Natural killer cell (primary cell): ENCODE results near the gene XRRA1. TPM values are rescaled to one million over a fixed set of nuclear protein-coding genes. Genes with fewer than 3 reads are reported as not detected.
"Not testable (repeated sequence)": the region's sequence is repeated elsewhere in the genome, so short reads cannot be mapped to it uniquely, and the experiment has no call there.

Experiments
- ATAC-seq, 3 donors: fragments of 150-1000 bp in 2 of 3; fragments of 200-7000 bp in 1 of 3; cut with Tn5 transposase; 1 replicate in 1 of 3; 2 replicates in 2 of 3; pipeline ENCODE4 v1.10.0; 2021; ENCODE audit warnings: mild to moderate bottlenecking in 2 of 3, moderate library complexity in 2 of 3
- DNase-seq, 2 donors: peaks; one replicate each; pipeline versions ENCODE4 v3.0.0 to v3.0.0-alpha.2; 2013 to 2021; ENCODE audit warnings: mixed read lengths in 1 of 2
- H3K27ac ChIP-seq: one replicate; pipeline ENCODE4 v1.5.1; 2013; ENCODE audit warnings: mild to moderate bottlenecking, low read length
- H3K27me3 ChIP-seq: one replicate; pipeline ENCODE4 v1.6.1; 2013; ENCODE audit warnings: low read length; ENCODE audit not compliant: control insufficient read depth, insufficient read depth
- H3K36me3 ChIP-seq: one replicate; pipeline ENCODE4 v1.6.1; 2013; ENCODE audit warnings: low read length; ENCODE audit not compliant: control insufficient read depth, insufficient read depth
- H3K4me1 ChIP-seq: one replicate; pipeline ENCODE4 v1.6.1; 2013; ENCODE audit warnings: low read length; ENCODE audit not compliant: control insufficient read depth, insufficient read depth
- H3K4me3 ChIP-seq: one replicate; pipeline ENCODE4 v1.5.1; 2013; ENCODE audit warnings: low read length
- H3K9me3 ChIP-seq: one replicate; pipeline ENCODE4 v1.6.1; 2013; ENCODE audit warnings: low read length; ENCODE audit not compliant: control insufficient read depth, insufficient read depth
- H3K27ac Mint-ChIP-seq, 2 donors: one replicate each; pipeline ENCODE4 v1.8.0; 2022; ENCODE audit warnings: mild to moderate bottlenecking in 2 of 2, mixed read lengths in 2 of 2, moderate library complexity in 1 of 2
- H3K27me3 Mint-ChIP-seq, 2 donors: one replicate each; pipeline ENCODE4 v1.8.0; 2022; ENCODE audit warnings: low read depth in 2 of 2, mixed read lengths in 2 of 2
- H3K36me3 Mint-ChIP-seq: one replicate; pipeline ENCODE4 v1.8.0; 2022; ENCODE audit warnings: mixed read lengths
- H3K4me1 Mint-ChIP-seq, 2 donors: one replicate each; pipeline ENCODE4 v1.8.0; 2022; ENCODE audit warnings: mixed read lengths in 2 of 2
- H3K4me3 Mint-ChIP-seq: one replicate; pipeline ENCODE4 v1.8.0; 2022; ENCODE audit warnings: mild to moderate bottlenecking, moderate library complexity, mixed read lengths
- H3K9me3 Mint-ChIP-seq, 2 donors: one replicate each; pipeline ENCODE4 v1.8.0; 2022; ENCODE audit warnings: mixed read lengths in 2 of 2
- WGBS: methylation state at CpG from one replicate; pipeline ENCODE4 v1.1.7; 2013; ENCODE audit warnings: missing lambda C conversion rate; ENCODE audit not compliant: insufficient coverage; 5-methylcytosine and 5-hydroxymethylcytosine counted together
- intact Hi-C: fragments of 100-400 bp; cut with micrococcal nuclease; formaldehyde crosslinking; loops from one replicate; pipeline ENCODE4 v1.14.2; 2022
- total RNA-seq, 4 donors: library from RNA; stranded (reverse); fragments of 120-200 nt in 1 of 4; gene quantifications; one replicate each; pipeline versions ENCODE4 v1.2.3 to v1.2.4, GENCODE V29; 2013 to 2022
- TF ChIP-seq, protein P1 (sequence below): fragments of 200-600 bp; IDR thresholded peaks from one replicate; pipeline ENCODE4 v1.8.0; 2022; ENCODE audit warnings: antibody characterized with exemption

Gene XRRA1
- total RNA-seq, 3 donors from 2014 or later (not counting 1 experiment from before 2014, with no cell fraction given) = 12.7 to 14.3 (median 14.3) TPM

DNA sequence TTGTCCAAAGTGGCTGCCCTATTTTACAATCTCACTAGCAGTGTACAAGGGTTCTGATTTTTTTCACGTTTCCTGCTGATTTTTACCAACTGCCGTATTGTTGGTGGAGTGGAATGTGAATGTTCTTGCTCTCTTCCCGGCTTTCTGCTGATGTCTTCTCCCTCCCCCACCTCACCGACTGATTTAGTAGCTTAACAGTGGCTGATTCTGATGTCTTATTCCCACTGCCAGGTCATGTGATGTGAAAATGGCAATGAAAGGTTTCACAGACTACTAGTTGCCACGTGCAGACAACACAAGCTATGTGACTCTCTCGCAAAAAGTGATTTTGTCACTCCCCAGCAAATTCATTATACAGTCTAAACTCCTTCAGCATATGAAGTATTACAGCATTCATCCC, 22.5 kb upstream of the XRRA1 start:
- Mint-ChIP-seq H3K27me3 (no peaks in the 10 kb centered on the region), H3K4me3 (no peak overlapping the region), H3K27ac (peak overlapping the region in 1 of 2 donors; percentile 14), H3K4me1 (peaks cover 18 to 30% of the 10 kb centered on the region in 2 donors), H3K36me3 (peaks cover 7% of the 10 kb centered on the region), H3K9me3 (no peaks in the 10 kb centered on the region)
- Histone ChIP-seq H3K27me3 (no peaks in the 10 kb centered on the region), H3K36me3 (peaks cover 65% of the 10 kb centered on the region), H3K9me3 (no peaks in the 10 kb centered on the region), H3K4me3 (no peak overlapping the region), H3K27ac (no peak overlapping the region), H3K4me1 (no peaks in the 10 kb centered on the region)
- no peak for DNase-seq
- intact Hi-C loops = no loop called here
- TF ChIP-seq, protein P1, sequence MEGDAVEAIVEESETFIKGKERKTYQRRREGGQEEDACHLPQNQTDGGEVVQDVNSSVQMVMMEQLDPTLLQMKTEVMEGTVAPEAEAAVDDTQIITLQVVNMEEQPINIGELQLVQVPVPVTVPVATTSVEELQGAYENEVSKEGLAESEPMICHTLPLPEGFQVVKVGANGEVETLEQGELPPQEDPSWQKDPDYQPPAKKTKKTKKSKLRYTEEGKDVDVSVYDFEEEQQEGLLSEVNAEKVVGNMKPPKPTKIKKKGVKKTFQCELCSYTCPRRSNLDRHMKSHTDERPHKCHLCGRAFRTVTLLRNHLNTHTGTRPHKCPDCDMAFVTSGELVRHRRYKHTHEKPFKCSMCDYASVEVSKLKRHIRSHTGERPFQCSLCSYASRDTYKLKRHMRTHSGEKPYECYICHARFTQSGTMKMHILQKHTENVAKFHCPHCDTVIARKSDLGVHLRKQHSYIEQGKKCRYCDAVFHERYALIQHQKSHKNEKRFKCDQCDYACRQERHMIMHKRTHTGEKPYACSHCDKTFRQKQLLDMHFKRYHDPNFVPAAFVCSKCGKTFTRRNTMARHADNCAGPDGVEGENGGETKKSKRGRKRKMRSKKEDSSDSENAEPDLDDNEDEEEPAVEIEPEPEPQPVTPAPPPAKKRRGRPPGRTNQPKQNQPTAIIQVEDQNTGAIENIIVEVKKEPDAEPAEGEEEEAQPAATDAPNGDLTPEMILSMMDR = no peak
- WGBS = 95% methylated on average over 3 of the region's 6 CpGs
- ATAC-seq = no peak

DNA sequence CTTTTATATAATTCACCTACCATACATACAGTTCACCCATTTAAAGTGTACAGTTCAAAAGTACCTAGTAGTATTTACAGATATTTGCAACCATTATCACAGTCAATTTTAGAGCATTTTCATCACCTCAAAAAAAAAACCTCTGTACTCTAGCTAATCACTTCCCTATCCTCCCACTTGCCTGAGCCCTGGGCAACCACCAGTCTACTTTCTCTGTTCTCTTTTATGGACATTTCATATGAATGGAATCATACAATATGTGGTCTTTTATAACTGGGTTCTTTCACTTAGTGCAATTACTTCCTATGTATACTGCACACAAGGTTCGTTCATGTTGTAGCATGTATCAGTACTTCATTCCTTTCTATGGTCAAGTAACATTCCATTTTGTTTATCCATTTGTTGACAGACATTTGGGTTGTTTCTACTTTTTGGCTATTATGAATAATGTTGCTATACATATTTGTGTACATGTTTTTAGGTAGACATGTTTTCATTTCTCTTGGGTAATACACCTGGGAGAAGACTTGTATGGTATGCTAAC, 22.0 kb upstream of the XRRA1 start:
- H3K4me3 ChIP-seq = no peak overlapping the region
- no CpG with 5 or more reads among the region's 1 CpG for WGBS
- H3K27ac ChIP-seq = no peak overlapping the region
- no peaks in the 10 kb centered on the region for H3K9me3 ChIP-seq
- Mint-ChIP-seq H3K4me3 (no peak overlapping the region), H3K36me3 (peaks cover 7% of the 10 kb centered on the region), H3K4me1 (peaks cover 18 to 30% of the 10 kb centered on the region in 2 donors), H3K9me3 (no peaks in the 10 kb centered on the region), H3K27me3 (no peaks in the 10 kb centered on the region), H3K27ac (peak overlapping the region in 1 of 2 donors; percentile 14)
- H3K27me3 ChIP-seq = no peaks in the 10 kb centered on the region
- H3K36me3 ChIP-seq = peaks cover 65% of the 10 kb centered on the region
- H3K4me1 ChIP-seq = no peaks in the 10 kb centered on the region
- intact Hi-C loops = no loop called here
- DNase-seq = no peak
- TF ChIP-seq, protein P1 = no peak
- no peak for ATAC-seq

DNA sequence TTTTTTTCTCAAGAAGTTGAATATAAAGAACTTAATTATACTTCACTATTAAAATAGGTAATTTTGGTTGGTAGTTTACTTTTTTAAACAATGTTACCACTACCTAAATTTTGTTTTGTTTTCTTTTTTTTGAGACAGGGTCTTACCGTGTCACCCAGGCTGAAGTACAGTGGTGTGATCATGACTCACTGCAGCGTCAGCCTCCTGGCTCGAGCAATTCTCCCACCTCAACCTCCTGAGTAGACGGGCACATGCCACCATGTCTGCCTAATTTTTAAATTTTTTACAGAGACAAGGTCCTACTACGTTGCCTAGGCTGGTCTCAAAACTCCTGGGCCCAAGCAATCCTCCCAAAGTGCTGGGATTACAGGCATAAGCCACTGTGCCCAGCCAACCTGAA, 17.8 kb upstream of the XRRA1 start:
- H3K4me3 ChIP-seq = no peak overlapping the region
- peaks cover 41% of the 10 kb centered on the region for H3K36me3 ChIP-seq
- no peaks in the 10 kb centered on the region for H3K9me3 Mint-ChIP-seq
- H3K4me1 Mint-ChIP-seq = peaks cover 29 to 36% of the 10 kb centered on the region in 2 donors
- no peak overlapping the region for H3K27ac ChIP-seq
- DNase-seq (no peak), ATAC-seq (no peak)
- 90% methylated on average over 5 of the region's 5 CpGs for WGBS
- no peak overlapping the region for H3K4me3 Mint-ChIP-seq
- H3K27me3 ChIP-seq = no peaks in the 10 kb centered on the region
- peaks cover 12% of the 10 kb centered on the region for H3K36me3 Mint-ChIP-seq
- no peak overlapping the region for H3K27ac Mint-ChIP-seq
- H3K4me1 ChIP-seq = no peaks in the 10 kb centered on the region
- H3K27me3 Mint-ChIP-seq = no peaks in the 10 kb centered on the region
- H3K9me3 ChIP-seq = no peaks in the 10 kb centered on the region
- intact Hi-C loops = no loop called here
- TF ChIP-seq, protein P1 = no peak

DNA sequence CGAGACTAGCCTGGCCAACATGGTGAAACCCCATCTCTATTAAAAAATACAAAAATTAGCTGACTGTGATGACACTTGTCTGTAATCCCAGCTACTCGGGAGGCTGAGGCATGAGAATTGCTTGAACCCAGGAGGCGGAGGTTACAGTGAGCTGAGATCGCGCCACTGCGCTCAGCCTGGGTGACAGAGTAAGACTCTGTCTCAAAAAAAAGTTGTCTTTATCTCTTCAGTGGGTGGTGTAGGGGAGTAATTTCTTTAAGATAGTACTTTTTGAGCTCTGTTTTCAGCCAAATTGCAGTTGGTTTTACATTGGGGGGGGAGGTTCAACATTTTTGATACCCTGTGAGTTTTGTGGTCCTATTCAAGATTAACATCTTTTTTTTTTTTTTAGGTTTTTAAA, 11.2 kb upstream of the XRRA1 start:
- intact Hi-C loops, H3K9me3 ChIP-seq, H3K27ac ChIP-seq, H3K4me1 ChIP-seq, H3K4me3 ChIP-seq, H3K27me3 Mint-ChIP-seq, ATAC-seq, DNase-seq, H3K4me3 Mint-ChIP-seq, H3K27me3 ChIP-seq, H3K9me3 Mint-ChIP-seq: not testable (repeated sequence)
- Mint-ChIP-seq H3K4me1 (peaks cover 72 to 79% of the 10 kb centered on the region in 2 donors), H3K27ac (peak overlapping the region; percentile 27 to 41), H3K36me3 (peaks cover 12% of the 10 kb centered on the region)
- H3K36me3 ChIP-seq = peaks cover 18% of the 10 kb centered on the region
- 94% methylated on average over 6 of the region's 6 CpGs for WGBS
